ENCODE measurements around the gene STK17B.
"Not testable (repeated sequence)": the region's sequence is repeated elsewhere in the genome, so short reads cannot be mapped to it uniquely, and the experiment has no call there.

Gene STK17B

DNA sequence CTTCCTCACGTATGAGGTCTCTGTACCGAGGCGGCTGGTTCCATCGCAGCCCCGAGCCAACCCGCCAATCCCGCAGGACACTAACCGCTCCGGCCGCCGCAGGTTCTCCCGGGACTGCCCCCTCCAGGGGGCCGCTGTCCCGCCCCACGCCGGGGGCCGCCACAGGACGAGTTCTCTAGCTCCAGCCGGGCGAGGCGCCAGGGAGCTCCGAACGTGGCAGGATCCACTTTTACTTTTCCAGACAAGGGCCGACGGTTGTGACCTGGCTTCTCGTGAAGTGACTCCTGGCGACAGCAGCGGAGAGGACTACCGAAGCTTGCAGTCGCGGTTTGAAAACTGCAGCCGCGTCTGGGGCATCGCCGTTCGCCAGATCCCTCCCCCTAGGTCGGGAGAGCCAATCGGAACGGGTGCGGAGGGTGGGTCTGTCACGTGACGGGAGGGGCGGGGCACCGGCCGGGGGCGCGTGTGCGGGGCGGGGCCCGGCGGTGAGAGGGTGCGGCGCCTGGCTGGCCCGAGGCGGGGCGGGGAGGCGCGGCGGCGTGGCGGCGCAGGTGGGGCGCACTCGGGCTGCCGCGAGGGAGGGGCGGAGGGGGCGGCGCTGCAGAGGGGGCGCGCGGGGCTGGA, at the start of gene STK17B:
TSS of gene STK17B (minus strand) at position 331 of the 624 bp plus-strand sequence. CDS start 8,195 bp downstream, outside the sequence.
- DNase-seq = peak; percentile 91

DNA sequence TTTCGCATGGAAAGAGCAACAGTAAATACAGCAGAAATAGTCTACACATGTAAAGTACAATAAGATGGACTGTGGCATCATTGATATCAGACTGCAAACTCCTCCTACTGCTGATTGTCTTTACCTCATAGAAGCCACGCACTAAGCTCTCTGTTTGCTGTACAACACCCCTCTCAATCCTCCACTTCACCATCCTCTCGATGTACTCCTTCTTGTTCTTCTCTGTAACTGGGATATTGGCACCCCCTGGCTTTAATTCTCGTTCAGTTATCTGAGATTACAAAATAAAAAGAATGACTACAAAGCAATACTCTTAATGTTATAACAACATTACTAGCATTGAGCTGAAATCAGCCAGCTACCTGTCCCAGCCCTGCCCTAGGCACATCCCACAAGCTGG, 49.3 kb upstream of the STK17B start:
- DNase-seq = no peak

DNA sequence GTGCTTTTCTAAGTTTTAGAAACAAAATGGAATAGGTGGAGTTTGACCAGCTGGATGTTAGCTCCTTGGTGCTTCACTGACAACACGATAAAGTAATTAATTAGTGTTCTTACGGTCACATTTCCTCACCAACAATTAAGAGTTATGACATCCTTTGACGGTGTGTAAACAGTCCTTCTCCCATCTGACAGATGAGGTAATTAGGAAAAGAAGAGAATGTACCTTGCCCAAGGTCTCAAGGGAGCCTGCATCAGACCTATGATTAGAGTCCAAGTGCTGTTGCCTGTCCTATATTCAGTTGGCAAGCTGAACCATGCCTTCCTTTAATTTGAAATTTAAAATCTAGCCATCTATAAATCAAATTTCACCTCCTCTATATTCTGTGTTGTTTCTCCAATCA, 48.3 kb upstream of the STK17B start:
- no peak for DNase-seq

GRCh38 chr2:196218106-196218505, 46.7 kb upstream of the STK17B start:
- DNase-seq = no peak

GRCh38 chr2:196217116-196217515, 45.7 kb upstream of the STK17B start:
- DNase-seq = no peak

DNA sequence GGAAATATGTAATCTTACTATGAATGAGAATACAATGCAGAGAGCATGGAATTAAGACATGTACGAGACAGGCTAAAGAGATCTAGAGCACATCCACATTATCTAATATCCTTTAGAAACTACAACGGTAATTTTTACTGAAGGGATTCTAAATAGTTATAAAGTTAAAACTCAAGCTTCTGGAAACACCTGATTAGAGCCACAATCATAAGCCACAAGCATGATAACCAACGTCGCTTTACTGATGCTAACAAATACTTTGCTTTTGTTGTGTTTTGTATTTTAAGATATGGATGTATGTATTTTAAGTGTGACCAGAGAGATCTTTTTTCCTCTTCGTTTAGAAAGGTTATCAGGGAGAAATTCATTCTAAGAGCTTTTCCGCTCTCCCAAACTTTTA, 44.0 kb upstream of the STK17B start:
- no peak for DNase-seq

DNA sequence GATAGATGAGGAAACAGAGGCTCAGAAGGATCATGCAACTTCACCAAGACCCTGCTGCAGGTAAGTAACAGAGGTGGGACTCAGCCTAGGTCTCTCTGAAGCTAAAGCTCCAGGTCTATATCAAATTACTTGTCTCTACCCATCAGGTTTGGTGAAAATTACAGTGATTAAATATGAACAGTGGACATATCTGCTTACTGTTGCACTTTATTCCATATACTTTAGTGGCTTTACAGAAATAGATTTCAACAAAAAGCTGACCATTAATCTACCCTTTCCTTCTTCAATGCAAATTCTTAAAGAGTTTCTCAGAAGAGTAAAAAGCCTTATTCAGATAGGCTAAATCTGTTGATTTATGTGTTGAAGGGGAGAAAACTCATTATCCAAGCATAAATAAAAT, 42.8 kb upstream of the STK17B start:
- DNase-seq = no peak

DNA sequence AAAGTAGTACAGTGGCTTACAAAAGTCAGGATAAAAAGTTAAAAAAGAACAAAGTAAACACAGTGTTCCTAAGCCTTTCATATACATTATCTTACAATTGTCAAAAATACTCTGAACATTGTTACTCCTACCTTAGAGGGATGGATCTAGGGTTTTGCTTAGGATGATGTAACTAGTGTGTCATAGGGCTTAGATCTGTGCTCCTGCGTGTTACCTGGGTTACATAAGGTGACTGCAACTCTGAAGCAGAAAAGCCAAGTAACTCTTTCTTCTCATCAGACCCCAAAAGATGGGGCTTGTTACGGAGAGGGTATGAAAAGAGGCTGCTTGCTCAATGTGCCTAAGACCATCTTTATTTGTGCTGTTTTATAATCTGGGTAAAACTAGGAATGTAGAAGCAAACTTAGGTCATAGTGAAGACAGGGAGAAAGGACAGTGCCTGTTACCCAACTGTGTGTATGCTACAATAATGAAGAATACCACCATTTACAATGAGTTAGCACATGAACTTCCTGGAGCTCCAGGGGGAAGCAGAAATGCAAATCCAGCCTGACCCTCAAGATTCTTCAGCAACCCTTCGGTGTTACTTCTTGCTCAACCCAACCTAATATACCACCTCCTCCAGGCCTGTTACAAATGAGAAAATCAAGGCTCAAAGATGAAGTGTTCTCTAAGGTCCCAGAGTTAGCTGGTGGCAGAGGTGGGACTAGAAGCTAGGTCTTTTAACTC, 42.0 kb upstream of the STK17B start:
- DNase-seq = no peak

GRCh38 chr2:196208915-196209314, 37.5 kb upstream of the STK17B start:
- DNase-seq = no peak

DNA sequence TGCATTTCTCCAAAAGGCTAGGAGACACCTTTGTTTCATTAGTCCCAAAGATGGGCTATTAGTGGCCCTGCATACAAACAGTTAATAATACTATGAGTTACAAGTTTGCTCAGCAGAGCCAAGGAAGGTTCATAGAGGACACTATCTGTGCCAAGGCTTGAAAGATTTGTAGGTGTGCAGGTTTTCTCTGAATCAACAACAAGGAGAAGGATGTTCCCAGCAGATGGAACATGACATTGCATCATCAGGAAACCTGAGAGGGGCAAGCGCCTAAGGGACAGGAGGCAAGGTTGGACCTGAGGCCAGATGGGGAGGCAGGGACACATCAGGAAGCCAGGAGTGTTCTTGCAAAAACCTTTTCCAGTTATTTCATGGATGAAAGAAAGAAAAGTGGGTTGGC, 35.4 kb upstream of the STK17B start:
- no peak for DNase-seq

- DNase-seq = no peak
Observed at GRCh38 chr2:196205881-196206435, 34.6 kb upstream of the STK17B start.

DNA sequence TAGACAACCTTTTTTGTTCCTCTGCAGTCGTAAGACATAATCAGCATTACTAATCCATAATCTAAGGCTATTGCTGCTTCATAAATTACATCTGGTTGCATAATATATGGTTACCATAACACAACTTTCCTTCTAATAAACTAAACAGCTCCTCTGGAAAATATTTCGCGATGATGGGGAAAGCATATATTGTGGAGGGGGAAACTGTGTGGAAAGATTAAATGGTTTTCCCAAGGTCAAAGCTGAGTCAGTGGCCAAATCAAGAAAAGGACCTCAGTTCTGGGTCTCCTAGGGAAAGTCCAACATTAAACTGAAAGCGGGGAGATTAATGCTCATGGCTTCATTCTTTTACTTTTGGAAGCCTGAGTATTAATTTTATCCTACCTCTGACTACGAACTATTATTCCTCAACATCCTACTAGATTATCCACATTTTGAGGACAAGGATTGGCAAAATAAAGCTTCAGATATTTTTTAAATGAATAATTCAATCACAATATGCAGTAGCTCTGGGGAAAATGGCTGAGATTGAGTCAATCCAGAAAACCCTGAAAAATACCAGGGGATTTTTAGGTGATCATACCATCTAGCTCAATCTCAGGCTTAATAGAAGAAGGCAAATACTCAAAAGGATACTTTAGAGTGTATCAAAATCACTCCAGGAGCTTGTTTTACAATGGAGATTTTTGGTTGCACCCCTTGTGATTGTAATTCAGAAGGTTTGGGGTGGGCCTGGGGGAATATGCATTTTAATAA, 33.8 kb upstream of the STK17B start:
- no peak for DNase-seq

- no peak for DNase-seq
Observed at GRCh38 chr2:196201229-196202009, 30.0 kb upstream of the STK17B start.

DNA sequence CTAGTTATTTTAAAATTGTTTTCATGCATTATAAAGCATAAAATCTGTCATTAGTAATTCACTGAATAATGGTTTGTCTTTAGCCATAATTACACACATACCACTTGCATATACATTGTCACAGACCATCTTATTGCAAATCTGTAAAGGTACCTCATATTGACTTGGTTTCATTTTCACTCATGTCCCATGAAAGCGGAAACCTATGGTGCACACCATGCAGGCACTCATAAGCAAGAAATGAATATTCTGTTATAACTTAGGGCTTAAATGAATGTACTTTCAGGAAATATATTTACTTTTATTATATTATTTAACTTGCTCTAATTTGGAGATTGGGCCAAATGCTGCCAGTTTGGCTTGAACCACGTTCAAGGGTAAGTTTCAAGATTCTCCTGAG, 29.2 kb upstream of the STK17B start:
- DNase-seq = no peak

- DNase-seq = no peak
Observed at GRCh38 chr2:196195758-196196157, 24.4 kb upstream of the STK17B start.

- no peak for DNase-seq
Observed at GRCh38 chr2:196195302-196195701, 23.9 kb upstream of the STK17B start.

- no peak for DNase-seq
Observed at GRCh38 chr2:196191541-196191940, 20.2 kb upstream of the STK17B start.

DNA sequence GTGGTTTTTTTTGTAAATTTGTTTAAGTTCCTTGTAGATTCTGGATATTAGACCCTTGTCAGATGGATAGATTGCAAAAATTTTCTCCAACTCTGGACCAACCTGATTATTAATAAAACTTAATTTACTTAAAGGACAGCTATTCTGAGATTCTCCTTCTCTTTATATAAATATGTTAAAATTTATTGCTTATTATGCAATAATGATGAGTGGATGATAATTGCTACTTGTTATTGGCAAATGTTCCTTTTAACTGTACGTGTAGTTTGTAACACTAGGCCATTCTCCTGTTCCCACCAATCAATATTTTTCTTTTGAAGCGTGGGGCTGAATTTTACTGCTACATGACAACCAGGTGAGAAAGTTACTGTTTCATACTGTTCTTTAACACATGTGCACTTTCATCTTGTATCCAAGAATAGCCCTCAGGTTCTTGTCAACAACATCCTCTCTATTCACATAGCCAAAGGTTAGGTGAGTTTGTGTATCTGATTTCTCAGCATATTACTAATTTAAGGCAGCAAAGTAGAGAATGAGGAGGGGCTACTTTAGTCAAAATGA, 16.6 kb upstream of the STK17B start:
- DNase-seq = no peak

DNA sequence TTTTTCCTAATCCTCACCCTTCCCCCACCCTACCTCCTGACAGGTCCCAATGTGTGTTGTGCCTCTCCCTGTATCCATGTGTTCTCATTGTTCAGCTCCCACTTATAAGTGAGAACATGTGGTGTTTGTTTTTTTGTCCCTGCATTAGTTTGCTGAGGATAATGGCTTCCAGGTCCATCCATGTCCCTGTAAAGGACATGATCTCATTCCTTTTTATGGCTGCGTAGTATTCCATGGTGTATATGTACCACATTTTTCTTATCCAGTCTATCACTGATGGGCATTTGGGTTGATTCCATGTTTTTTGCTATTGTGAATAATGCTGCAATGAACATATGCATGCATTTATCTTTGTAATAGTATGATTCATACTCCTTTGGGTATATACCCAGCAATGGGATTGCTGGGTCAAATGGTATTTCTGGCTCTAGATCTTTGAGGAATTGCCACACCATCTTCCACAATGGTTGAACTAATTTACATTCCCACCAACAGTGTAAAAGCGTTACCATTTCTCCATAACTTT, 15.9 kb upstream of the STK17B start:
- DNase-seq = not testable (repeated sequence)

DNA sequence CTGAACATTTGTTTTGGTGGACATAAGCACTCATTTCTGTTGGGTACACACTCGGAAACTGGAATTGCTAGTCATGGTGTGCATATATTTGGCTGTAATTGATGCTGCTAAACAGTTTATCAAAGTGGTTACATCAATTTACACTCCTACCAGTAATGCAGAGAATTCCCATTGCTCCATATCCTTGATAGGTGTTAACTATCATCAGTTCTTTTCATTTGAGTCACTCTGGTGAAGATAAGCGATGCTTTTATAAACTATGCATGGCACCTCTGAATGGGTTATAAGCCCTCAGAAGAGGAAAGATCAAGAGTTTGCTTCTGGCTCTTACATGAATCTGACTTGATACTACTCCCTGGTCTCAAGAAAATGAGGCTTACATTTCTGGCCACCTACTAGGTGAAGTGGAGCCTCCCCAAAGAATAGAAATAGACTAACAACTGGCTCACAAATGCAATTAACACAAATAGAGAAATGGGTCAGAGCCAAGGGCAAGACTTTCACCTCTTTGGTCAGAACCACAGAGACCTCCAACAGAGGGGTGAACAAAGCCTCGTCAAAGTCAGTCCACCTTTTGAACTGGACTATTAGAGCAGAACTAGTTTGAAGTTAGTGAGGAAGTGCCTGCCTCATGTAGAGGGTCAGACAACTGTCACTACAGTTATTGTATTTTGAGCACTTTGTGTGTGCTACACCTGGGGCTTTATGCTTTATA, 15.0 kb upstream of the STK17B start:
- DNase-seq = no peak

- DNase-seq = no peak
Observed at GRCh38 chr2:196184921-196185320, 13.5 kb upstream of the STK17B start.

All from KG1 (cell line).